HEK293T (cell line): ENCODE data around the gene C1QTNF1.

Experiments used
- CTCF ChIA-PET: fragments of 350-600 bp; formaldehyde crosslinking; extraction: SDS; loops from one replicate; lab custom pipeline; 2021; ENCODE audit warnings: antibody characterized with exemption, inconsistent platforms; lab: Yijun Ruan, JAX
- POLR2A ChIA-PET: fragments of 350-600 bp; formaldehyde crosslinking; extraction: SDS; loops from one replicate; lab custom pipeline; 2020; ENCODE audit warnings: antibody characterized with exemption, inconsistent platforms; lab: Yijun Ruan, JAX
- DNase-seq: peaks from one replicate; pipeline ENCODE4 v3.0.0; 2012; ENCODE audit warnings: mixed read lengths; ENCODE audit errors: extremely low spot score
- ARNT ChIP-seq: fragments of 450-650 bp; IDR thresholded peaks from 2 replicates; pipeline ENCODE4 v1.6.1; 2017; ENCODE audit warnings: mild to moderate bottlenecking
- BHLHE40 ChIP-seq: fragments of 450-650 bp; IDR thresholded peaks from 2 replicates; pipeline ENCODE4 v1.6.1; 2016; ENCODE audit warnings: mild to moderate bottlenecking, moderate library complexity, borderline replicate concordance
- CTBP1 ChIP-seq: fragments of 450-650 bp; IDR thresholded peaks from 2 replicates; pipeline ENCODE4 v1.6.1; 2016; ENCODE audit warnings: borderline replicate concordance
- ELF4 ChIP-seq: fragments of 450-650 bp; IDR thresholded peaks from 2 replicates; pipeline ENCODE4 v1.6.1; 2017; ENCODE audit warnings: antibody characterized with exemption
- FOXA1 ChIP-seq: fragments of 450-650 bp; IDR thresholded peaks from 2 replicates; pipeline ENCODE4 v1.6.1; 2016; ENCODE audit warnings: mild to moderate bottlenecking
- FOXK2 ChIP-seq: fragments of 450-650 bp; IDR thresholded peaks from 2 replicates; pipeline ENCODE4 v1.6.1; 2016; ENCODE audit warnings: mild to moderate bottlenecking
- FOXM1 ChIP-seq: fragments of 450-650 bp; IDR thresholded peaks from 2 replicates; pipeline ENCODE4 v1.6.1; 2017; ENCODE audit warnings: mild to moderate bottlenecking, borderline replicate concordance
- HDGF ChIP-seq: fragments of 450-650 bp; IDR thresholded peaks from 2 replicates; pipeline ENCODE4 v1.6.1; 2017; ENCODE audit warnings: antibody characterized with exemption, borderline replicate concordance
- L3MBTL2 ChIP-seq: fragments of 450-650 bp; conservative IDR thresholded peaks from 2 replicates; pipeline ENCODE4 v1.6.1; 2016; ENCODE audit warnings: mild to moderate bottlenecking
- LEF1 ChIP-seq: fragments of 450-650 bp; IDR thresholded peaks from 2 replicates; pipeline ENCODE4 v1.6.1; 2017; ENCODE audit warnings: mild to moderate bottlenecking, borderline replicate concordance
- NFRKB ChIP-seq: fragments of 450-650 bp; IDR thresholded peaks from 2 replicates; pipeline ENCODE4 v1.6.1; 2016; ENCODE audit warnings: mild to moderate bottlenecking, moderate library complexity
- PKNOX1 ChIP-seq: fragments of 450-650 bp; IDR thresholded peaks from 2 replicates; pipeline ENCODE4 v1.6.1; 2016
- SP1 ChIP-seq: fragments of 450-650 bp; IDR thresholded peaks from 2 replicates; pipeline ENCODE4 v1.6.1; 2017
- SUZ12 ChIP-seq: fragments of 450-650 bp; IDR thresholded peaks from 2 replicates; pipeline ENCODE4 v1.6.1; 2016; ENCODE audit warnings: mild to moderate bottlenecking
- TARDBP ChIP-seq: fragments of 450-650 bp; IDR thresholded peaks from 2 replicates; pipeline ENCODE4 v1.6.1; 2016
- ZNF384 ChIP-seq: fragments of 450-650 bp; IDR thresholded peaks from 2 replicates; pipeline ENCODE4 v1.6.1; 2016

Gene C1QTNF1

GRCh38 chr17:78997231-78997741, 26.7 kb upstream of the C1QTNF1 start:
- TF ChIP-seq SP1 (no peak), FOXM1 (no peak), FOXA1 (no peak), LEF1 (no peak), PKNOX1 (no peak), L3MBTL2 (no peak)
- DNase-seq = no peak
- ChIA-PET CTCF (no interaction called here), POLR2A (no interaction called here)

- POLR2A ChIA-PET = no interaction called here
- no peak for TF ChIP-seq NFRKB
- TF ChIP-seq SUZ12 = no peak
- no peak for TF ChIP-seq SP1
- no peak for TF ChIP-seq FOXK2
- no peak for TF ChIP-seq FOXA1
- no peak for TF ChIP-seq BHLHE40
- TF ChIP-seq ELF4 = no peak
- no peak for TF ChIP-seq CTBP1
- TF ChIP-seq HDGF = no peak
- TF ChIP-seq PKNOX1 = no peak
- TF ChIP-seq FOXM1 = no peak
- no peak for TF ChIP-seq ARNT
- no peak for DNase-seq
- CTCF ChIA-PET = no interaction called here
Observed at GRCh38 chr17:78997881-78998280, 26.1 kb upstream of the C1QTNF1 start.

GRCh38 chr17:78998311-78999055, 25.5 kb upstream of the C1QTNF1 start:
- DNase-seq = no peak
- ChIA-PET CTCF (no interaction called here), POLR2A (no interaction called here)
- TF ChIP-seq PKNOX1 = no peak
- TF ChIP-seq TARDBP = no peak
- no peak for TF ChIP-seq LEF1
- no peak for TF ChIP-seq HDGF
- no peak for TF ChIP-seq L3MBTL2
- TF ChIP-seq FOXK2 = no peak
- TF ChIP-seq BHLHE40 = no peak
- TF ChIP-seq SUZ12 = no peak
- TF ChIP-seq ELF4 = no peak
- TF ChIP-seq FOXM1 = no peak

GRCh38 chr17:78999056-78999768, 24.8 kb upstream of the C1QTNF1 start:
- no peak for TF ChIP-seq SP1
- no peak for TF ChIP-seq BHLHE40
- no peak for TF ChIP-seq ELF4
- no peak for TF ChIP-seq LEF1
- no peak for TF ChIP-seq L3MBTL2
- no peak for TF ChIP-seq SUZ12
- no peak for TF ChIP-seq PKNOX1
- no peak for TF ChIP-seq ZNF384
- no peak for TF ChIP-seq ARNT
- no peak for TF ChIP-seq FOXA1
- TF ChIP-seq FOXK2 = no peak
- POLR2A ChIA-PET = no interaction called here
- CTCF ChIA-PET = interaction anchor here (0.7 kb wide), 1 partner anchor 24 kb away, joined by 3 read pairs; no protein-coding TSS in a partner anchor
- DNase-seq = no peak

- TF ChIP-seq SP1 (no peak), PKNOX1 (no peak), LEF1 (no peak), SUZ12 (no peak), FOXA1 (no peak), NFRKB (no peak), CTBP1 (no peak)
- no peak for DNase-seq
- ChIA-PET POLR2A (interaction anchor here (0.8 kb wide), 1 partner anchor 10 kb away, joined by 3 read pairs; the partner anchor contains the start of gene CANT1), CTCF (interaction anchor here (0.7 kb wide), 1 partner anchor 25 kb away, joined by 3 read pairs; no protein-coding TSS in a partner anchor)
Observed at GRCh38 chr17:78999947-79000395, 24.0 kb upstream of the C1QTNF1 start.
